HG03139 (cell line): ENCODE results near the gene ARAP1.

Experiments
- ATAC-seq: cut with Tn5 transposase; IDR thresholded peaks from one replicate; pipeline ENCODE4 v1.9.1; 2021; ENCODE audit not compliant: unreplicated experiment

Gene ARAP1

GRCh38 chr11:72705442-72706365 is 46.5 kb downstream of the ARAP1 start:
- ATAC-seq = no peak

- no peak for ATAC-seq
Measured at GRCh38 chr11:72704783-72705265, 47.4 kb downstream of the ARAP1 start.

GRCh38 chr11:72704028-72704782 is 48.0 kb downstream of the ARAP1 start:
- no peak for ATAC-seq

- no peak for ATAC-seq
Measured at GRCh38 chr11:72703267-72704008, 48.8 kb downstream of the ARAP1 start.

- no peak for ATAC-seq
Measured at GRCh38 chr11:72702577-72703241, 49.5 kb downstream of the ARAP1 start.

- ATAC-seq = no peak
Measured at GRCh38 chr11:72702096-72702495, 50.1 kb downstream of the ARAP1 start.

- no peak for ATAC-seq
Measured at GRCh38 chr11:72701466-72701865, 50.7 kb downstream of the ARAP1 start.

- no peak for ATAC-seq
Measured at GRCh38 chr11:72700146-72700545, 52.1 kb downstream of the ARAP1 start.

GRCh38 chr11:72697814-72698213 is 54.4 kb downstream of the ARAP1 start:
- no peak for ATAC-seq

- ATAC-seq = no peak
Measured at GRCh38 chr11:72696866-72697700, 55.1 kb downstream of the ARAP1 start.

GRCh38 chr11:72695354-72695753 is 56.9 kb downstream of the ARAP1 start:
- no peak for ATAC-seq

- no peak for ATAC-seq
Measured at GRCh38 chr11:72693271-72693968, 58.8 kb downstream of the ARAP1 start.

GRCh38 chr11:72692498-72693237 is 59.5 kb downstream of the ARAP1 start:
- no peak for ATAC-seq

- ATAC-seq = no peak
Measured at GRCh38 chr11:72690166-72690565, 62.0 kb downstream of the ARAP1 start.

- ATAC-seq = no peak
Measured at GRCh38 chr11:72688929-72689328, 63.3 kb downstream of the ARAP1 start.

GRCh38 chr11:72688486-72688885 is 63.7 kb downstream of the ARAP1 start:
- ATAC-seq = no peak

- ATAC-seq = no peak
Measured at GRCh38 chr11:72687326-72687725, 64.9 kb downstream of the ARAP1 start.

GRCh38 chr11:72686639-72687220 is 65.5 kb downstream of the ARAP1 start:
- no peak for ATAC-seq
